Fibroblast of skin of right biceps (primary cell): ENCODE results near the gene PIP5K1C.
"Not testable (repeated sequence)": the region's sequence is repeated elsewhere in the genome, so short reads cannot be mapped to it uniquely, and the experiment has no call there.

Experiments
- DNase-seq: peaks from one replicate; pipeline ENCODE4 v3.0.0-alpha.2; 2013

PIP5K1C gene

GRCh38 chr19:3642987-3643673, 57.1 kb downstream of the PIP5K1C start:
- DNase-seq: no peak

- no peak for DNase-seq
These were observed 58.0 kb downstream of the PIP5K1C start for GRCh38 chr19:3642296-3642695.

- DNase-seq: no peak
These were observed 58.6 kb downstream of the PIP5K1C start for GRCh38 chr19:3641515-3642269.

GRCh38 chr19:3639479-3639878, 60.8 kb downstream of the PIP5K1C start:
- no peak for DNase-seq

GRCh38 chr19:3638208-3639193, 61.8 kb downstream of the PIP5K1C start:
- DNase-seq: no peak

- no peak for DNase-seq
These were observed 62.6 kb downstream of the PIP5K1C start for GRCh38 chr19:3637621-3638020.

- no peak for DNase-seq
These were observed 63.3 kb downstream of the PIP5K1C start for GRCh38 chr19:3636962-3637361.

- no peak for DNase-seq
These were observed 63.8 kb downstream of the PIP5K1C start for GRCh38 chr19:3636506-3636905.

- DNase-seq: no peak
These were observed 65.7 kb downstream of the PIP5K1C start for GRCh38 chr19:3634496-3635045.

- DNase-seq: no peak
These were observed 66.7 kb downstream of the PIP5K1C start for GRCh38 chr19:3633559-3633988.

GRCh38 chr19:3632739-3633558, 67.3 kb downstream of the PIP5K1C start:
- no peak for DNase-seq

- DNase-seq: no peak
These were observed 68.2 kb downstream of the PIP5K1C start for GRCh38 chr19:3632098-3632497.

- no peak for DNase-seq
These were observed 69.0 kb downstream of the PIP5K1C start for GRCh38 chr19:3631053-3631861.

- not testable (repeated sequence) for DNase-seq
These were observed 71.5 kb downstream of the PIP5K1C start for GRCh38 chr19:3628766-3629165.

- DNase-seq: no peak
These were observed 72.9 kb downstream of the PIP5K1C start for GRCh38 chr19:3627351-3627723.

- DNase-seq: peak; percentile 99
These were observed 73.6 kb downstream of the PIP5K1C start, which contains the start of gene CACTIN for GRCh38 chr19:3626473-3627350. TSS of gene CACTIN (minus strand) at chr19:3626790. CDS start at chr19:3626762, 28 bp downstream.

- DNase-seq: no peak
These were observed 74.2 kb downstream of the PIP5K1C start for GRCh38 chr19:3625996-3626472.

- DNase-seq: no peak
These were observed 76.6 kb downstream of the PIP5K1C start for GRCh38 chr19:3623716-3624115.

GRCh38 chr19:3622224-3622623, 78.0 kb downstream of the PIP5K1C start:
- DNase-seq: no peak

- DNase-seq: no peak
These were observed 78.6 kb downstream of the PIP5K1C start for GRCh38 chr19:3621689-3622088.
